AG08396 (cell line): ENCODE results near the gene ECI2.
"Not testable (repeated sequence)": the region's sequence is repeated elsewhere in the genome, so short reads cannot be mapped to it uniquely, and the experiment has no call there.

Experiments used
- DNase-seq: peaks from one replicate; pipeline ENCODE4 v3.0.0; 2012; ENCODE audit warnings: low spot score, mixed read lengths

Gene ECI2

DNA sequence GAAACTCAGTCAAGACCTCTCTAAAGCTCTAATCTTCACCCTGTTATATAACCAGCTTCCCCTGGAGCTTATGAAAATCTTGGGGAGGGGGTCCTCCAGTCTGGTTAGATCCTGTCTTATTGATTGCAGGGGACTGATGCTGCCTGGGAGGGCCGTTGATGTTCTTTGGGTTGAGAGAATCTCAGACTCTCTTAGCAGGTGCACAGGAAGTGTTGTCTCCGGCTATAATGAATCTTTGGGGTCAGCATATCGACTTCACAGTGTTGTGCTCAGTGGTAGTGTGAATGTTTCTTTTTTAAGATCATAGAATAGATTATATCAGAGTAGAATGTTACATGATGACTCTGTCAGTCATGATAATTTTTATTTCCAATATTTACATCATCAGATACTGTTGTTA lies 2.8 kb upstream of the ECI2 start:
- no peak for DNase-seq

DNA sequence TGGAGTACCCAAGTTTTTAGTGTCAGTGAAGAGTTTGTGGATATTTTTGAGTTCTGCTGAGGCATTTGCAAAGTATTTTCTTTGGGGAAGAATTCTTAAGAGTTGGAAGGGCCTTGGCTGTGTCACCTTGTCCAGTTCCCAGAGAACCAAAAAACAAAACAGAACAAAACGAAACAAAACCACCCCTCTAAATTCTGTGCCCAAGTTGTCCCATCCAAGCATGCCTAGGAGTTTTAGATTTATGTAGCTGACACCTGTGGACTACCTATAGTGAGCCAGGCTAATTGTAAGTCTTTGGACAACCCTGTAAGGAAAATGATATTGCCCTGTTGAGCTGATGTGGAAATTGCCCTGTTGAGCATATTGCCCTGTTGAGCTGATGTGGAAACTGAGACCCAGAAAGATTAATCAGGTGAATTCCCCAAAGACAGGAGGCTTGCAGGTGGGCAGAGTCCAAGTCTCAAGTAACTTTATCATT lies 1.0 kb upstream of the ECI2 start:
- DNase-seq = no peak

DNA sequence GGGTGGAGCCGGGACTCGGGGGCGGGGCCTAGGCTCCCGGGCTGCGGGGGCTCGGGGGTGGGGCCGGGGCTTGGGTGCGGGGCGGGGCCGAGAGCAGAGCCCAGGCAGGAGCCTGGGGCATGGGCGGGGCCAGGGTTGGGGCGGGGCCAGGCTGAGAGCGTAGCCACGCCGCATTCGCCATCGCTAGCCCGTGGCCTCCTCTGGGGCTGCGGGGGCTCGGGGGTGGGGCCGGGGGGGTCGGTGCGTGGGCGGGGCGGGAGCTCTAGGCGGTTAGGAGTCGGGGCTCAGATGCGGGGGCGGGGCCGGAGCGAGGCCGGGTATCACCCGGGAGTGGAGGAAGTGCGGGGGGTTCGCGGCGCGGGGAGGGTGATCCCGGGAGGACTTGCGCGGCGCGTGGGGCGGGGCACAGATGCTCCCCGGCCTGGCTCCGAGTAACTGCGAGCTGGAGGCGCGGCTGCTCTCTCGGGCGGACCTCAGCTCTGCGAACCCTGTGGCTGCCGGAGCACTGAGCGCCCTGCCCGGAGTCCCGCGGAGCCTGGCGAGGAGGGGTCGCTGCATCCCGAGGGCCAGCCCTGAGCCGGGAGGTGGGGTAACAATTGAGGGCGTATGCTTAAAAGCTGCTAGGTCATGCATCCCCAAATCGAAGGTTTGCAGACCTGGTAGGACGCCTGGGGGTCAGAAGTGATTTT lies 434 bp upstream of the ECI2 start:
- peak; percentile 99 for DNase-seq

DNA sequence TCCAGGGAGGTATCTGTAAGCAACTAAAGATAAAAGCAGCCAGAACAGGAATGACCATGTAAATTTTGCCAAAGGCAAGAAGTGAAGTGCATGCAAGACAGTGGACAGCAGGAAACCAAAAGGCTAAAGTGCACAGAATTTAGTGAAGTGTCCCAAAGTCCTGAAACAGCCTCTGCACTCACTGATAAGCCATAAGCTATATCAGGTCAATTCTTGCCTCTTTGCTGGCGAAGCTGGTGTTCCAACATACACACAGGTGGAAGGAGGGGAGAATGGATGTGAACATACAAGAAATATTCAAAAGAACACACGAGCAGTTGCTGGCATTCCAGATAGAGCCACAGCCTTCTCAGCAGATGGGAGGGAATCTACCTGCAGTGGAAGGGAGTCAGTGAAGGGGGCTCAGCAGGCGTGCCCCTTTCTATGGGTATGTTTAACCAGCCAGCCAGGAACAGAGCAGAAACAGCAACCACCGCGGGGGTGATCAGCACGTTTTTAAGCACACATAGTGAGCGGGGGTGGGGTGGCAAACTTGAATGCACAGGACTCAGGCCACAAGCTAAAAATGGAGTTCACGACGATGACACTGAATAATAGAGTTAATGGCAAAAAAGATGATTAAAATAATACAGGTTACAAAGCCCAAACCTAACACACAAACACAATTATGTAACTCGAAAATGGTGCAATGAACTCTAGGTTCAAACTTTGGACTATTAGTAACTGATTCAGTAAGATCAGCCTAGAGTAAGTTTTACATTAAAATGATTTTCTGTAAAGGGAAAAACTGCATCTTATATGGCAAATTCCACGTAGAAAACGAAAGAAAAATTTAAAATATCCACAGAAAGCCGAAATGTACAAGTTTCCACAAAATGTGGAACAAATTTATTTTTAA lies 1.2 kb downstream of the ECI2 start:
- DNase-seq = no peak

DNA sequence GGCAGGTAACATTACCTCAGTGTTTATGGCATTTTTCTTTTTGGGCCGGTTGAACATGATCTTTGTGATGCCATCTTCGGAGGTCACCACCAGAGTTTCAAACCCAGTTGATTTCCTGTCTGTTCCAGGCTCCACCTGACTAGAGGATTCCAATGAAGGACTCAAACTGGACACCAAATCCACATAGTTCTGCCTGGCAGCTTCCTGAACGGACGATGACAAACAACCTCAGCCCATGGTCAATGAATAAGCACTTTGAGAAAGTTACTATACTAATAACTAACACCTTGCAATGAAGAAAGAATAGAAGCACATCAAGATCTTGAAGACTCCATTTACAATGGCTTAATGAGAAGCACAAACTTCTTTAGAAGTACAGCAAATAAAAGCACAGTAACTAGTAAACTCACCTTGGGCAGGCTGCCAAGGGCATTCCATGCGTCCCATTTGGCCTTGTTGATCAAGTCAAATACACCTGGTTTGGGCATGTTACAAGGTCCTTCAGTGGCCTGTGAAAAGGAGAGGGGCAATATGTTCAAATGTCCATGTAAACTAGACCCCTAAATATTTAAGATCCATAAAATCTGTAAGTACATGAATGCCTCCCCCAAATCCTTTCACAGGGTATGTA lies 4.9 kb downstream of the ECI2 start:
- DNase-seq = no peak

DNA sequence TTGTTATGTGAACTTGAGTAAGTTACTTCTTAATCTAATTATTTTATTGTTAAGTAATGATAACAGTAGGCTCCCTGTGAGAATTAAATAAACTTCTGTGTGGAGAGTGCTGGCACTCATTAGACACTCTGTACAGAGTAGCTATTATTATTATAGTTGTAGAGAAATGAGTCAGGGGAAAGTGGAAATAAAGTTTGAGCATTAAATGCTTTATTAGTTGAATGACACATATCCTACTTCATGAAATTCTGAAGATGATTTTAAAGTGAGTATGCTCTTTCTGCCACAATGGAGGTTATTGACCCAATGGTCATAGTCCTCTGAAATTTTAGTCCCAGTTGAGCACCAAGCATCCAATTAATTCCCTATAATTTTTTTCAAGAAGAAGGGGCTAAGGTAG lies 5.9 kb downstream of the ECI2 start:
- DNase-seq = no peak

DNA sequence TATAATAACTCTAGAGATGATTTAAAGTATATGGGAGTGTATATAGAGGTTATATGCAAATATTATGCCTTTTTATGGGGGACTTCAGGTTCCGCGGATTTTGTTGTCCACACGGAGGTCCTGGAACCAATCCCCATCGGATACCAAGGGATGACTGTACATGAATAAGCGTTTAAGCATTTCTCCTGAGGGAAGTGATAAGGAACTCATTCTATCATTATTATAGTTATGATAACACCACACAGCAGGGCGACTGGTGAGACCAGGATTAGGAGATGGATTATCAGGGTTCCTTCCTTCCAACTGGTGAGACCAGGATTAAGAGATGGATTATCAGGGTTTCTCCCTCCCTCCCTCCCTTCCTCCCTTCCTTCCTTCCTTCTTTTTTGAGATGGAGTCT lies 6.6 kb downstream of the ECI2 start:
- DNase-seq = no peak

DNA sequence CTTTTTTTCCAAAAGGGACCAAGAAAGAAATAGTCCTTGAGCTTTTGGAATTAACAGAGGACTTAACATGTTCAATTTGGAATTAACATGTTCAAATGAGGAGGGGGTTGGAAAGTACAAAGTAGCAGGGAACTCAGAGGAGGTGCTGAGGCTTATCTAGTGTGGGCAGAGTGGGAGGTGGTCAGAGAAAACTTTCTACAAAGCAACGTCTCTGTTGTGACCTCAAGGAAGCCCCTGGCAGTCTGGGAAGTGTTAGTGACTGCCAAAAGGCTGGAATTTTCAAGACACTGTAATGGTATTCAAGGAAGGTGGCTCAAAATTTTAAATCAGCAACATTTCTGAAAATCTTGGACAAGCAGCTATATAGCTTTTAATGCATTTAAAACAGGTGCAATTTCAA lies 7.3 kb downstream of the ECI2 start:
- DNase-seq = no peak

DNA sequence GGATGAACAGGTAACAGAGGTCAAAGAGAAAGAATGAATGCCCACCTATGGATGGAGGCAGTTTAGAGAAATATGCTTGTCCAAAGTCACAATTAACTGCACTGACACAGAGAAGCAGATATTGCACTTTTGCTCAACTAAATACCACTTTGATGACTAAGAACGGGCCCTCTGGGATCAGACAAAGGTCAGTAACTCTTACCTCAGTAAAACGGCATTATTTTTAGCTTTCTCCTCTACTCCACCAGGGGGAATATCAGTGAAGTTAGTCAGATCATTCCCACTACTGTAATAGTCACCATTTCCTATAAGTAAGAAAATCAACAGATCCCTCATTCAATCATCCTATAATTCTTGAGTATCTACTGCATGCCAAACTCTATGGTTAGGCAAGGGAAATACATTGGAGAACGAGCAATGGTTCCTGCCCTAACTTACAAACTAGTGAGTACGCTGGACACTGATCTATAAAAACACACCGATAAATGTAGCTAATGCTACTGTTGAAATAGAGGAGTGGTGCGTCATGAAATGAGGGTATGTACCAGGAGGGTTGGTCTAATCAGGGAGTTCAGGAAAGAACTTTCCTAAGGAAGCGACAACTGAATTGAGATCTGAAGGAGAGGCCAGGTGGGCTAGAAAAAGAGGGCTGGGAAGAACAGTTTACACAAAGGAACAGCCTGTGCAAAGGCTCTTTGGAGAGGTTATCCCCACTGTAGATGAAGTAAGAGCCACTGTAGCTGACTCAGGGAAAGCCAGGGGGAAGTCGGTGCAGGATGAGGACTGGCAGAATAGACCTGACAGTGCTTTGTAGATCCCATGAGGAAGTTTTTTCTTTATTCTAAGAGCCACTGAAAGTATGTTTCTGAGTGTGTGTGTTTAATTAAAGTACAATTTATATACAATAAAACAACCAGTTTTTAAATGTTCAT lies 9.2 kb downstream of the ECI2 start:
- DNase-seq = peak; percentile 73

DNA sequence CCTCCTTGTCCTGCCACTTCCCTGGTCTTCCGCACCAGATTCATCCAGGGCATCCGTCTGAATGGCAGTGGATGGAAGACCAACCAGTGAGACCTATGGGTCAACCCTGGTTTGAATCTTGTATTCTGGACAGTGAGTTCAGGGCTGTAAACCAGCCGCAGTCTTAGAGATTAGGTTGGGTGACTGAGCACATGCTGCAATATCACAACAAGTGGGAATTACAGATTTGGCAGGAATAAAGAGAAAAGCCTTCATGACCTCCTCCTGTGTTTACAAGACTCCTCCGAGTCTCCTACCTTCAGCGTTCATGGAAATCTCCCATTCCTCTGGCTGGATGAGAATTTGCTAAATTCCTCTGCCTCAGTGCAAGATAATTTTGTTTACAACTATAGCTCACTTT lies 9.9 kb downstream of the ECI2 start:
- no peak for DNase-seq

DNA sequence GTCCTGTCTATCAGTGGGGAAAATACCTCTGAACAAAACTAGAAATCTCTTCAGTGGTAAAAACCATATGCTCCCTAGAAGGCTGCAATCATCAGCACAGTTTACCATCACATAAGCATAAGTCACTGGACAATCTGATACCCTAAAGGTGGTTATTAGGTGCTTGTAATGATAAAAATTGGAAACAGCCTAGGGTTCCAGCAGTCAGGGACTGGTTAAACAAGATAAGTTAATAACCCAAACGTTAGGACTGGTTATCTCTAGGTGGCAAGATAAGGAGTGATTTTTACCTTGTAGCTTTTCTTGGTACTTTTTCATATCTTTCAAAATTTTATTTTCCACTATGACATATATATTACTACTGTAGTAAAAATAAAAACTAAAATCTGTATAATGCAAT lies 11.0 kb downstream of the ECI2 start:
- DNase-seq = no peak

DNA sequence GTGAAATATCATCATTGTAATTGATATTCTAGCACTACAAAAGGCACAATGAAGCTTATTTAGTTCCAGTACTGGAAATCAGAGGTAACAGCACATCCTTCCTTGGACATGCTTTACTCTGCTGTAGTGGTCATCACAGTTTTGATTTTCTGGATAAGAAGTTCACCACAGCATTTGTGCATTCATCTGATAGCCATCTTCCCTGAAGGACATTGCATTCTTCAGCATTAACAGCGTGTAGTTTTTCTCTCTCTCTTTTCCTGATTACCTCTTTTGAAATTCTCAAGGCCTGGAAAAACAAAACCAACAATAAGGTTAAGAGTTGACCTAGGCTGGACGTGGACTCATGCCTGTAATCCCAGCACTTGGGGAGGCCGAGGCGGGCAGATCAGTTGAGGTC lies 19.6 kb downstream of the ECI2 start:
- no peak for DNase-seq

DNA sequence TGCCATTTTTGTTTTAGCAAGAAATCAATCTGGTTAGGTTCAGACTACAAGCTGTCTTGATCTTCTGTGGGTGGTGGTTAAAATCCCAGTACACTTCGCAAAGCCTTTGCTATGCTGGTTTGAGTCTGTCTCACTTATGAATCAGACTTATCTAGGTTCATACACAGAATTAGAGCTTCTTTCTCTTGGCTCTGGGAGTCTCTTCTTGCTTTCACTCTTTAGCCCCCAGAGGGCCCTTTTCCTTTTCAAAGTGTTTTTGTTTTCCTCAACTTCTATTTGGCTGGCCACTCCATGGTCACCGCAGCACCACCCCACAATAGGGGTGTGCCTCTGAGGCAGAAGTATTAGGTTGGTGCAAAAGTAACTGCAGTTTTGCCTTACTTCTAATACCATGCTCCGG lies 21.3 kb downstream of the ECI2 start:
- no peak for DNase-seq

DNA sequence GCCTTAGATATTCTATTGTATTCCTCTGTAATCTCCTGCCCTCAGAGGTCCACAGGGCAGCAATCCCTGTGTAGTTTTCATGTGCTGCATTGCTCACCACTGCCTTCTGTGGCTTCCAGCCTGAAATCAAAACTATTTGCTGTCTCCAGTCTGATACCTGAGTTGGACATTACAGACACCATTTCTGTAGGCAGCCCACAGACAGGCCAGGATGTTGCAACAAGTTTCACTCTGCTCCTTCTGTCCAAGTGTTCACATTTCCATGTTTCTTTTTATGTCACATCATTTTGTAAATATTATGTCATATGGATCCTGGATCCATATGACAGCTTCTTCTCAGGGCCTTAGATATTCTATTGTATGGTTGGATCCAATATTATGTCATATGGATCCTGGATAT lies 21.7 kb downstream of the ECI2 start:
- no peak for DNase-seq

DNA sequence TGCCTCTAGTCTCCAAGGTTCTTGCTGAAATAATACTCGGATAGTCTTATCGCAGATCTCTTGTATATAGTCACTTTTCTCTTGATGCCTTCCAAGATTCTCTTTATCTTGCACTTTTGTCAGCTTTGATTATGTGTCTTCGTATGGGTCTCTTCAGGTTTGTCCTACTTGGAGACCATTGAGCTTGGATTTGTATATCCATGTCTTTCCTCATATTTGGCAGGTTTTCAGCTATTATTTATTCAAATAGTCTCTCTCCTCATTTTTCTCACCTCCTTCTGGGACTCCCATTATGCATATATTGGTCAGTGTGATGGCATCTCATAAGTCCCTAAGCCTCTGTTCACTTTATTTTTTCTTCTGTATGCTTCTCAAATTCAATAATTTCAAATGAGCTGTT lies 23.0 kb downstream of the ECI2 start:
- no peak for DNase-seq

DNA sequence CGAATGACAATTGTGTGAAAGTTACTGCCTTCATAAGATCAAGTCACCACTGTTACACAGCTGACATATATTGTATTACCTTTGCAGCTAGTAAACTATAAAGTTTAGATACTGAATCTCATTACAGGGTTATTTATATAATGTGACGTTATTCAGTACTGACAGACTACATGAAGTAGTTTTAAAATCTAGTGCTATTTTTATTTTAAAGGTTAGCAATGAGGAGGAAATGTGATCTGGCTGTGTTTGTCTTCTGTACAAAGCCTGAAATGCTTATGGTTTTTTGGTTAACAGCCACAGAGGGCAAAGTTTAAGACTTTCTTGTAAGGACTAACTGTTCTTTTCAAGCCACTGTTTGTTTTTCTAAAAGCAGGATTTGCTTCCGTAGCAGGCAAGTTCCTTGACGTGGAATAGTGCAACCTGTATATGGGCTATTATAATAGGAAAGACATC lies 26.0 kb downstream of the ECI2 start:
- DNase-seq = not testable (repeated sequence)

DNA sequence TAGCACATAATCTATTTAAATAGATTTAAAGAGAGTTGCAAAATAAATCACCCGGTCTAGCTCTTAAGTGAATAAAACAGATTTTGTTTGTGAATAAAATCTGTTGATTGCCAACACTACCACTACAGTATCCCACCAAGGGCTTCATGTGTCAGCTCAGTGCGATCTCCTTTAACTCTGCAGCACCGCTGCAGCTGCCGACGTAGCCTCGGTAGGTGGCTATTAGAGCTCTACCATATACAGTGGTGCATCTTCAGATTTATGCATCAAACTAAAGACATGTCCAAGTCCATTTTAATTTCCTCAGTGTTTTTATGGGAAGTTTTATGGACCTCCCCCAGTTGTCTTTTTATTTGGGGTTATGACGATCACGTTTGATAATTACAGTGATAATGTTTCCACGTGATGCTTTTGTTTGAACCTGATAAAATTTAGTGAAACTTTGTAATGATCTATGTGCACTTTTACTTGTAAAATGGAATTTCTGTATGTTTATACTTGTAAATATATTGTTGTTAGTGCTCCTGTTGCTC lies 26.7 kb downstream of the ECI2 start:
- DNase-seq = no peak

DNA sequence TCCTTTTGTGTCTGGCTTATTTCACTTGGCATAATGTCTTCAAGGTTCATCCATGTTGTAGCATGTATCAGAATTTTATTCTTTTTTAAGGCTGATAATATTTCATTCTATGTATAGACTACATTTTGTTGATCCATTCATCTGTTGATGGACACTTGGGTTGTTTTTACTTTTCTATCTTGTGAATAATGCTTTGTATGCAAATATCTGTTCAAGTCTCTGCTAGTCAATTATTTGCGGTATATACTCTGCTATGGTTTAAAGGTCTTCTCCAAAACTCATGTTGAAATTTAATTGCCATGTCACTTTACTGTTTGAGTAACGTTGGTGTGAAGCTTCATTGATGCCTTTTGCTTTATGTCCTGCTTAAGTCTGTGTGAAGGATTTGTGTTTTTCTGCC lies 27.5 kb downstream of the ECI2 start:
- DNase-seq = no peak

DNA sequence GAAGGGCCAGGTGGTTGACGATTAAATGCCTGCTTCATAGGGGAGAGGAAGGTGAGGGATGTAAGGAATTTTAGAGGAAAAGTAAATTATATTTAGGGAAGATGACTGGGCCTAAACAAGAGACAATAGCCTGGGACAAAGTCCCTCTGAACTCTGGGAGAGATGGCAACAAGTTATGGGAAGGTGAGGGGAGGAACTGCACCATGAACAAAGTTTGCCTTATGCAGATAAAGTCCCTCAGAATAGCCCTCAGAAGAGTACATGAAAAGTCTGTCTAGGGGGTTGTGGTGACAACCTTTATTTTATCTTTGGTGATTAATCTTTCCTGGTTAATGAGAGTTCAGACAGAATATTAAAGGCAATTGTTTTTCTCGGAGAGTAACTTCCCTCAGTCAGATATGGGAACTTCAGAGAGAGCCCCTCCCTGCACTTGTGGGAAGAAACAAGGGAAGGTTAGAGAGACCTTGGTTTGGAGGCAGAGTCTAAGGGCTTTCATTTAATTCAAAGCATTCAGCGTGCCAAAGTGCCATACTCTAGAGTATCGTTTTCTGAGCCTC lies 29.3 kb downstream of the ECI2 start:
- no peak for DNase-seq

DNA sequence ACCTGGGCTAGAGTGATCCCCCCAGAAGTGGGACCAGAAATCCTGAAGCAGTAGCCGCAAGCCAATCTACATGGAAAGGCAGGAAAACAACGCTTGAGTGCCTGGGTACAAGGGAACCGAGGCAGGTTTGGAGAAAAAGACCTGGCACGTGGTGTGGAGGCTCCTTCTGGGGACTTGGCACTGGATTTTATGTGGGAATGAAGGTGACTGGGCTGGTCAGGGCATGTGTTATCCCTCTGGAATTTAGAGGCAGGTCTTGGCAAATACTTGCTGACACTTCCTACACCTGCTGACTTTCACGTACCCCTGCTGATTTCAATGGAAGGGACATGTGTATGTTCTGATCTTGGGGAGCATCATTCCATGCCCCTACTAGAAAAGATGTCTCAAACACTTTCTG lies 31.4 kb downstream of the ECI2 start:
- DNase-seq = no peak

DNA sequence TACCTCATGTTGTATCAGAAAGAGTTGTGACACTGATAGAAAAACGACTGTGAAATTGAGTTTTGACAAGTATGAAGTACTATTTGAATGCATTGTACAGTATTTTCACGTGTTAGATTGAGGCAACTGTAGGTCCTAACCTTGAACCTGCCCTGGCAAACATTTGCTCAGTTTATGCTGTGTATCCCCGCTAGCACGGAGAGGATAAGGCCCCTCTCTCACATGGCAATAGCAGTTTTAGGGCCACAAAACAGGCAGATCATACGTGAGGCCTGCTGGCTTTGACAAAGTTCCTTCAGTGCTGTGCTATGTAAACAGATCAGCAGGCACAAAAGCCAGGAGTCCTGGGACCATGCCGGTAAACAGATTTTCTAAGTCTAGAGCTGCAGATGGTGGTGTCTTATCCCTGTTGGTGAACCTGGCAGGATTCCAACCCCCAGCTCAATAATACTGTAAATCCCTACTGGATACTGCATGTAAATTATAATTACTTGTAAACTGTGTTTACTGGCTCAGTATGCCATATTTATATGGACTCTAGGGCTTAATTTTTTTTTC lies 32.6 kb downstream of the ECI2 start:
- DNase-seq = no peak
